Trophoblast cell (in vitro differentiated cells and primary cell): ENCODE results near the gene ALG3.

Source experiments
- DNase-seq, 2 donors: peaks; one replicate each; pipeline ENCODE4 v3.0.0-alpha.2; 2016
- H2AFZ ChIP-seq: 2 replicates; pipeline ENCODE4 v1.6.1; 2013; ENCODE audit warnings: low read length, moderate library complexity, mild to moderate bottlenecking; ENCODE audit not compliant: insufficient read depth, poor library complexity
- H2AK5ac ChIP-seq: 2 replicates; pipeline ENCODE4 v1.6.1; 2013; ENCODE audit warnings: mild to moderate bottlenecking, low read length
- H2BK120ac ChIP-seq: 2 replicates; pipeline ENCODE4 v1.6.1; 2013; ENCODE audit warnings: low read length, mild to moderate bottlenecking, moderate library complexity; ENCODE audit not compliant: insufficient read depth, poor library complexity
- H2BK12ac ChIP-seq: 2 replicates; pipeline ENCODE4 v1.6.1; 2013; ENCODE audit warnings: mild to moderate bottlenecking, low read length, moderate library complexity
- H2BK5ac ChIP-seq: 2 replicates; pipeline ENCODE4 v1.6.1; 2013; ENCODE audit warnings: low read length, low read depth, moderate library complexity, mild to moderate bottlenecking; ENCODE audit not compliant: poor library complexity
- H3K14ac ChIP-seq: 2 replicates; pipeline ENCODE4 v1.6.1; 2013; ENCODE audit warnings: mild to moderate bottlenecking, low read length
- H3K18ac ChIP-seq: 2 replicates; pipeline ENCODE4 v1.6.1; 2013; ENCODE audit warnings: mild to moderate bottlenecking, low read length
- H3K23ac ChIP-seq: 2 replicates; pipeline ENCODE4 v1.6.1; 2013; ENCODE audit warnings: low read length
- H3K27ac ChIP-seq: 2 replicates; pipeline ENCODE4 v1.5.1; 2013; ENCODE audit warnings: low read depth, mild to moderate bottlenecking, inconsistent platforms, low read length, moderate library complexity
- H3K27me3 ChIP-seq: 2 replicates; pipeline ENCODE4 v1.6.1; 2013; ENCODE audit warnings: inconsistent platforms, mild to moderate bottlenecking, low read length, moderate library complexity; ENCODE audit not compliant: insufficient read depth
- H3K36me3 ChIP-seq, 2 experiments: 1 replicate in 1 of 2; 2 replicates in 1 of 2; pipeline ENCODE4 v1.6.1; 2013; ENCODE audit warnings: low read length in 2 of 2, mild to moderate bottlenecking in 2 of 2, moderate library complexity in 1 of 2; ENCODE audit not compliant: insufficient read depth in 2 of 2, control insufficient read depth in 1 of 2
- H3K4ac ChIP-seq: 2 replicates; pipeline ENCODE4 v1.6.1; 2013; ENCODE audit warnings: low read depth, mild to moderate bottlenecking, low read length, moderate library complexity
- H3K4me1 ChIP-seq, 2 experiments: 1 replicate in 1 of 2; 2 replicates in 1 of 2; pipeline ENCODE4 v1.6.1; 2013; ENCODE audit warnings: low read length in 2 of 2, mild to moderate bottlenecking in 2 of 2, moderate library complexity in 1 of 2; ENCODE audit not compliant: insufficient read depth in 2 of 2, control insufficient read depth in 1 of 2
- H3K4me2 ChIP-seq: 2 replicates; pipeline ENCODE4 v1.6.1; 2013; ENCODE audit warnings: inconsistent platforms, mild to moderate bottlenecking, low read length, moderate library complexity
- H3K4me3 ChIP-seq: 2 replicates; pipeline ENCODE4 v1.5.1; 2013; ENCODE audit warnings: mild to moderate bottlenecking, low read depth, low read length, inconsistent platforms
- H3K79me1 ChIP-seq: one replicate; pipeline ENCODE4 v1.6.1; 2013; ENCODE audit warnings: low read length
- H3K79me2 ChIP-seq: 2 replicates; pipeline ENCODE4 v1.6.1; 2013; ENCODE audit warnings: low read length, mild to moderate bottlenecking; ENCODE audit not compliant: control insufficient read depth, insufficient read depth, poor library complexity
- H3K9ac ChIP-seq: 2 replicates; pipeline ENCODE4 v1.6.1; 2013; ENCODE audit warnings: mild to moderate bottlenecking, low read length
- H3K9me3 ChIP-seq: 2 replicates; pipeline ENCODE4 v1.6.1; 2013; ENCODE audit warnings: low read depth, mild to moderate bottlenecking, control low read depth, inconsistent platforms, low read length; ENCODE audit not compliant: insufficient read depth
- H4K12ac ChIP-seq: 2 replicates; pipeline ENCODE4 v1.6.1; 2013; ENCODE audit warnings: low read depth, mild to moderate bottlenecking, low read length, moderate library complexity
- H4K8ac ChIP-seq: 2 replicates; pipeline ENCODE4 v1.6.1; 2013; ENCODE audit warnings: low read depth, mild to moderate bottlenecking, low read length, moderate library complexity
- H4K91ac ChIP-seq: one replicate; pipeline ENCODE4 v1.6.1; 2013; ENCODE audit warnings: low read depth, mild to moderate bottlenecking, low read length, moderate library complexity
- WGBS: extraction: QIAGEN DNeasy Blood & Tissue Kit; methylation state at CpG from one replicate; pipeline ENCODE4 v1.1.7; 2013; ENCODE audit warnings: missing lambda C conversion rate; ENCODE audit not compliant: insufficient read length, insufficient coverage; ENCODE audit errors: extremely low coverage; 5-methylcytosine and 5-hydroxymethylcytosine counted together

Gene ALG3

GRCh38 chr3:184233127-184233843, 15.5 kb downstream of the ALG3 start:
- no peak overlapping the region for H2BK120ac ChIP-seq
- no peak for DNase-seq
- no peak overlapping the region for H3K27ac ChIP-seq
- H3K9ac ChIP-seq, result no peak overlapping the region
- no peak overlapping the region for H4K12ac ChIP-seq
- no peaks in the 10 kb centered on the region for H3K79me2 ChIP-seq
- no peaks in the 10 kb centered on the region for H3K79me1 ChIP-seq
- no peak overlapping the region for H3K4me3 ChIP-seq
- no peak overlapping the region for H4K91ac ChIP-seq
- WGBS, result no CpG with 5 or more reads among the region's 23 CpGs
- H3K9me3 ChIP-seq, result peaks cover 2% of the 10 kb centered on the region
- no peak overlapping the region for H2AFZ ChIP-seq
- no peak overlapping the region for H2AK5ac ChIP-seq
- H4K8ac ChIP-seq, result no peak overlapping the region
- H3K4me2 ChIP-seq, result no peak overlapping the region
- peaks cover 46% of the 10 kb centered on the region for H3K27me3 ChIP-seq
- H3K4ac ChIP-seq, result no peak overlapping the region
- no peak overlapping the region for H3K14ac ChIP-seq
- peaks cover 6% of the 10 kb centered on the region in 2 experiments for H3K4me1 ChIP-seq
- H3K18ac ChIP-seq, result no peak overlapping the region
- no peak overlapping the region for H2BK5ac ChIP-seq
- H2BK12ac ChIP-seq, result no peak overlapping the region
- H3K36me3 ChIP-seq, result no peaks in the 10 kb centered on the region
- no peak overlapping the region for H3K23ac ChIP-seq

GRCh38 chr3:184231671-184232070, 17.1 kb downstream of the ALG3 start:
- no peak overlapping the region for H3K23ac ChIP-seq
- no peak overlapping the region for H3K4ac ChIP-seq
- H3K4me3 ChIP-seq, result no peak overlapping the region
- no peak overlapping the region for H4K12ac ChIP-seq
- H2AK5ac ChIP-seq, result no peak overlapping the region
- no peak overlapping the region for H3K27ac ChIP-seq
- no peak overlapping the region for H3K4me2 ChIP-seq
- H4K91ac ChIP-seq, result no peak overlapping the region
- H2BK5ac ChIP-seq, result no peak overlapping the region
- no peak overlapping the region for H4K8ac ChIP-seq
- H2AFZ ChIP-seq, result no peak overlapping the region
- no peak overlapping the region for H3K9ac ChIP-seq
- H2BK12ac ChIP-seq, result no peak overlapping the region
- peaks cover 51% of the 10 kb centered on the region for H3K27me3 ChIP-seq
- no peaks in the 10 kb centered on the region for H3K79me2 ChIP-seq
- peaks cover 2% of the 10 kb centered on the region for H3K9me3 ChIP-seq
- no peaks in the 10 kb centered on the region for H3K36me3 ChIP-seq
- WGBS, result no CpG with 5 or more reads among the region's 3 CpGs
- DNase-seq, result no peak
- no peak overlapping the region for H3K18ac ChIP-seq
- no peaks in the 10 kb centered on the region for H3K79me1 ChIP-seq
- H3K4me1 ChIP-seq, result peaks cover 6% of the 10 kb centered on the region in 2 experiments
- no peak overlapping the region for H2BK120ac ChIP-seq
- no peak overlapping the region for H3K14ac ChIP-seq

- DNase-seq, result peak; percentile 37 to 77
- no peak overlapping the region for H3K23ac ChIP-seq
Measured at GRCh38 chr3:184230603-184231528, 17.9 kb downstream of the ALG3 start.

GRCh38 chr3:184230081-184230602, 18.6 kb downstream of the ALG3 start:
- no peak for DNase-seq
- H4K91ac ChIP-seq, result no peak overlapping the region
- no peak overlapping the region for H2BK12ac ChIP-seq
- H2BK120ac ChIP-seq, result no peak overlapping the region
- H2AK5ac ChIP-seq, result no peak overlapping the region
- peaks cover 2% of the 10 kb centered on the region for H3K9me3 ChIP-seq
- peak overlapping the region; percentile 25 for H3K4me3 ChIP-seq
- H3K9ac ChIP-seq, result no peak overlapping the region
- H3K18ac ChIP-seq, result no peak overlapping the region
- H4K8ac ChIP-seq, result no peak overlapping the region
- H3K27me3 ChIP-seq, result peaks cover 51% of the 10 kb centered on the region
- no peaks in the 10 kb centered on the region for H3K79me2 ChIP-seq
- no peak overlapping the region for H2BK5ac ChIP-seq
- no peak overlapping the region for H3K23ac ChIP-seq
- H3K14ac ChIP-seq, result no peak overlapping the region
- H3K79me1 ChIP-seq, result no peaks in the 10 kb centered on the region
- no peak overlapping the region for H4K12ac ChIP-seq
- H3K4ac ChIP-seq, result no peak overlapping the region
- no peak overlapping the region for H2AFZ ChIP-seq
- peaks cover 6% of the 10 kb centered on the region in 2 experiments for H3K4me1 ChIP-seq
- WGBS, result no CpG with 5 or more reads among the region's 61 CpGs
- no peak overlapping the region for H3K27ac ChIP-seq
- H3K4me2 ChIP-seq, result peak overlapping the region; percentile 37
- no peaks in the 10 kb centered on the region for H3K36me3 ChIP-seq

More at GRCh38 chr3:184230603-184231528, 17.9 kb downstream of the ALG3 start:
- H3K18ac ChIP-seq, result no peak overlapping the region
- H2AFZ ChIP-seq, result peak overlapping the region; percentile 40
- no peak overlapping the region for H2BK120ac ChIP-seq
- H2BK12ac ChIP-seq, result no peak overlapping the region
- no peak overlapping the region for H3K27ac ChIP-seq
- H3K9me3 ChIP-seq, result peaks cover 2% of the 10 kb centered on the region
- no peak overlapping the region for H2AK5ac ChIP-seq
- peaks cover 6% of the 10 kb centered on the region in 2 experiments for H3K4me1 ChIP-seq
- H3K4ac ChIP-seq, result no peak overlapping the region
- H3K4me2 ChIP-seq, result peak overlapping the region; percentile 37
- H4K91ac ChIP-seq, result no peak overlapping the region
- H3K79me1 ChIP-seq, result no peaks in the 10 kb centered on the region
- H3K14ac ChIP-seq, result no peak overlapping the region
- H4K8ac ChIP-seq, result no peak overlapping the region
- H3K36me3 ChIP-seq, result no peaks in the 10 kb centered on the region
- no peaks in the 10 kb centered on the region for H3K79me2 ChIP-seq
- H4K12ac ChIP-seq, result no peak overlapping the region
- no peak overlapping the region for H3K9ac ChIP-seq
- no CpG with 5 or more reads among the region's 79 CpGs for WGBS
- H2BK5ac ChIP-seq, result no peak overlapping the region
- no peak overlapping the region for H3K4me3 ChIP-seq
- H3K27me3 ChIP-seq, result peaks cover 51% of the 10 kb centered on the region
